ENCODE data around the gene SHPK. TPM values are rescaled to one million over a fixed set of nuclear protein-coding genes. Genes with fewer than 3 reads are reported as not detected.

SHPK gene
- total RNA-seq, 1 donor from 2014 or later: 7.8 TPM

GRCh38 chr17:3615160-3615870 lies 20.7 kb downstream of the SHPK start:
- Mint-ChIP-seq H3K4me3 (ENCODE audit: unreplicated experiment) (no peak overlapping the region), H3K36me3 (ENCODE audit: low read depth, unreplicated experiment) (peaks cover 34% of the 10 kb centered on the region)
- peaks cover 26% of the 10 kb centered on the region for H3K36me3 ChIP-seq (ENCODE audit: insufficient read depth, low read length)

GRCh38 chr17:3613124-3613523 lies 22.9 kb downstream of the SHPK start:
- Histone ChIP-seq H4K20me1 (ENCODE audit: insufficient read depth, low read length) (peaks cover 5% of the 10 kb centered on the region), H3K4me2 (ENCODE audit: low read length) (no peak overlapping the region), H3K9me3 (ENCODE audit: insufficient read depth, low read depth, low read length) (no peaks in the 10 kb centered on the region), H3K27ac (ENCODE audit: low read depth, low read length) (no peak overlapping the region), H3K27me3 (ENCODE audit: insufficient read depth, low read length) (no peaks in the 10 kb centered on the region), H3K79me2 (ENCODE audit: insufficient read depth, low read length) (no peaks in the 10 kb centered on the region), H3K4me3 (ENCODE audit: insufficient read depth, low read depth, low read length) (no peak overlapping the region), H3K36me3 (ENCODE audit: insufficient read depth, low read length) (peaks cover 24% of the 10 kb centered on the region), H3K9ac (ENCODE audit: low read length) (no peak overlapping the region), H3K4me1 (ENCODE audit: insufficient read depth, low read length) (no peaks in the 10 kb centered on the region), H2AFZ (ENCODE audit: low read depth, low read length) (no peak overlapping the region)
- no peak for DNase-seq (ENCODE audit: low read depth)
- no peaks in the 10 kb centered on the region for H3K4me1 Mint-ChIP-seq (ENCODE audit: low read depth, unreplicated experiment)
- H3K36me3 Mint-ChIP-seq (ENCODE audit: low read depth, unreplicated experiment): peaks cover 39% of the 10 kb centered on the region
- no peak for FAIRE-seq
- TF ChIP-seq, protein P1, sequence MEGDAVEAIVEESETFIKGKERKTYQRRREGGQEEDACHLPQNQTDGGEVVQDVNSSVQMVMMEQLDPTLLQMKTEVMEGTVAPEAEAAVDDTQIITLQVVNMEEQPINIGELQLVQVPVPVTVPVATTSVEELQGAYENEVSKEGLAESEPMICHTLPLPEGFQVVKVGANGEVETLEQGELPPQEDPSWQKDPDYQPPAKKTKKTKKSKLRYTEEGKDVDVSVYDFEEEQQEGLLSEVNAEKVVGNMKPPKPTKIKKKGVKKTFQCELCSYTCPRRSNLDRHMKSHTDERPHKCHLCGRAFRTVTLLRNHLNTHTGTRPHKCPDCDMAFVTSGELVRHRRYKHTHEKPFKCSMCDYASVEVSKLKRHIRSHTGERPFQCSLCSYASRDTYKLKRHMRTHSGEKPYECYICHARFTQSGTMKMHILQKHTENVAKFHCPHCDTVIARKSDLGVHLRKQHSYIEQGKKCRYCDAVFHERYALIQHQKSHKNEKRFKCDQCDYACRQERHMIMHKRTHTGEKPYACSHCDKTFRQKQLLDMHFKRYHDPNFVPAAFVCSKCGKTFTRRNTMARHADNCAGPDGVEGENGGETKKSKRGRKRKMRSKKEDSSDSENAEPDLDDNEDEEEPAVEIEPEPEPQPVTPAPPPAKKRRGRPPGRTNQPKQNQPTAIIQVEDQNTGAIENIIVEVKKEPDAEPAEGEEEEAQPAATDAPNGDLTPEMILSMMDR (IDR thresholded peaks at IDR 0.05; ENCODE audit: insufficient read depth, low read depth, low read length): no peak
- H3K4me3 Mint-ChIP-seq (ENCODE audit: unreplicated experiment): no peak overlapping the region
- no peak overlapping the region for H3K27ac Mint-ChIP-seq (ENCODE audit: unreplicated experiment)
- H3K27me3 Mint-ChIP-seq (ENCODE audit: low read depth, unreplicated experiment): no peaks in the 10 kb centered on the region
- no peaks in the 10 kb centered on the region for H3K9me3 Mint-ChIP-seq (ENCODE audit: unreplicated experiment)

More at GRCh38 chr17:3615160-3615870, 20.7 kb downstream of the SHPK start:
- Mint-ChIP-seq H3K27ac (ENCODE audit: unreplicated experiment) (no peak overlapping the region), H3K9me3 (ENCODE audit: unreplicated experiment) (no peaks in the 10 kb centered on the region), H3K27me3 (ENCODE audit: low read depth, unreplicated experiment) (no peaks in the 10 kb centered on the region), H3K4me1 (ENCODE audit: low read depth, unreplicated experiment) (no peaks in the 10 kb centered on the region)
- no peak for FAIRE-seq
- H2AFZ ChIP-seq (ENCODE audit: low read depth, low read length): no peak overlapping the region
- TF ChIP-seq, protein P1 (IDR thresholded peaks at IDR 0.05; ENCODE audit: insufficient read depth, low read depth, low read length): no peak
- TF ChIP-seq EZH2 (IDR thresholded peaks at IDR 0.05; ENCODE audit: insufficient read depth, low read length): no peak
- H3K9me3 ChIP-seq (ENCODE audit: insufficient read depth, low read depth, low read length): no peaks in the 10 kb centered on the region
- H3K4me2 ChIP-seq (ENCODE audit: low read length): no peak overlapping the region
- no peak overlapping the region for H3K9ac ChIP-seq (ENCODE audit: low read length)
- H3K4me3 ChIP-seq (ENCODE audit: insufficient read depth, low read depth, low read length): no peak overlapping the region
- H3K4me1 ChIP-seq (ENCODE audit: insufficient read depth, low read length): no peaks in the 10 kb centered on the region
- H3K27me3 ChIP-seq (ENCODE audit: insufficient read depth, low read length): no peaks in the 10 kb centered on the region
- H3K27ac ChIP-seq (ENCODE audit: low read depth, low read length): no peak overlapping the region
- no peak for DNase-seq (ENCODE audit: low read depth)
- no peaks in the 10 kb centered on the region for H3K79me2 ChIP-seq (ENCODE audit: insufficient read depth, low read length)
- H4K20me1 ChIP-seq (ENCODE audit: insufficient read depth, low read length): peaks cover 3% of the 10 kb centered on the region

- Mint-ChIP-seq H3K27me3 (ENCODE audit: low read depth, unreplicated experiment) (no peaks in the 10 kb centered on the region), H3K36me3 (ENCODE audit: low read depth, unreplicated experiment) (peaks cover 28% of the 10 kb centered on the region), H3K27ac (ENCODE audit: unreplicated experiment) (no peak overlapping the region), H3K4me1 (ENCODE audit: low read depth, unreplicated experiment) (no peaks in the 10 kb centered on the region), H3K4me3 (ENCODE audit: unreplicated experiment) (no peak overlapping the region), H3K9me3 (ENCODE audit: unreplicated experiment) (no peaks in the 10 kb centered on the region)
- TF ChIP-seq, protein P1 (IDR thresholded peaks at IDR 0.05; ENCODE audit: insufficient read depth, low read depth, low read length): no peak
- TF ChIP-seq EZH2 (IDR thresholded peaks at IDR 0.05; ENCODE audit: insufficient read depth, low read length): no peak
- H3K79me2 ChIP-seq (ENCODE audit: insufficient read depth, low read length): no peaks in the 10 kb centered on the region
- no peak overlapping the region for H2AFZ ChIP-seq (ENCODE audit: low read depth, low read length)
- no peaks in the 10 kb centered on the region for H3K9me3 ChIP-seq (ENCODE audit: insufficient read depth, low read depth, low read length)
- FAIRE-seq (no peak), DNase-seq (ENCODE audit: low read depth) (no peak)
- H3K27ac ChIP-seq (ENCODE audit: low read depth, low read length): no peak overlapping the region
- no peaks in the 10 kb centered on the region for H3K4me1 ChIP-seq (ENCODE audit: insufficient read depth, low read length)
- no peak overlapping the region for H3K4me3 ChIP-seq (ENCODE audit: insufficient read depth, low read depth, low read length)
- H3K27me3 ChIP-seq (ENCODE audit: insufficient read depth, low read length): no peaks in the 10 kb centered on the region
- peaks cover 13% of the 10 kb centered on the region for H3K36me3 ChIP-seq (ENCODE audit: insufficient read depth, low read length)
- H3K4me2 ChIP-seq (ENCODE audit: low read length): no peak overlapping the region
- no peak overlapping the region for H3K9ac ChIP-seq (ENCODE audit: low read length)
- peaks cover 5% of the 10 kb centered on the region for H4K20me1 ChIP-seq (ENCODE audit: insufficient read depth, low read length)
These were observed 25.5 kb downstream of the SHPK start for GRCh38 chr17:3610523-3610922.

Data from astrocyte (in vitro differentiated cells and primary cell).